NOMO-1 treated with dmso at 0.1 percent for 144 hours (cell line): ENCODE measurements around the gene SLC16A3.
"Not testable (repeated sequence)": the region's sequence is repeated elsewhere in the genome, so short reads cannot be mapped to it uniquely, and the experiment has no call there.

Experiments used
- DNase-seq: peaks from one replicate; lab custom pipeline; 2025; ENCODE audit not compliant: unreplicated experiment; lab: John Stamatoyannopoulos, UW

SLC16A3 gene

DNA sequence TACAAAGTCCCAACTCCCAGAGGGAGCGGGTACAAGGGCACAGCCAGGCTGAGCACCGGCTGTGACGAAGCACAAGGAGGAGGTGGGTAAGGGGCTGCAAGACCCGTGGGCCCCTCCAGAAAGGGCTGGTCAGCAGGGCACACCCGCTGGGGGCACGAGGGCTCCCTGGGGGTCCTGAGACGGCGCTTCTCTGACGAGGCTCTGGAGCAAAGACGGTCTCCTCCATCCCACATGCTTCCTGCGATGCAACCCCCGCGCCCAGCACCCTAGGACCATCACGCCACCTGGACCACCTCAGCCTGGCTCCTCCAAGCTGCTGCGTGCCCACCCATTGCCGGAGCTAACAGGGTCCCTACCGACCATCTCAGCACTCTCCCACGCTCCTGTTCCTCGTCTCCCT lies 24.9 kb upstream of the SLC16A3 start:
- DNase-seq, result no peak

DNA sequence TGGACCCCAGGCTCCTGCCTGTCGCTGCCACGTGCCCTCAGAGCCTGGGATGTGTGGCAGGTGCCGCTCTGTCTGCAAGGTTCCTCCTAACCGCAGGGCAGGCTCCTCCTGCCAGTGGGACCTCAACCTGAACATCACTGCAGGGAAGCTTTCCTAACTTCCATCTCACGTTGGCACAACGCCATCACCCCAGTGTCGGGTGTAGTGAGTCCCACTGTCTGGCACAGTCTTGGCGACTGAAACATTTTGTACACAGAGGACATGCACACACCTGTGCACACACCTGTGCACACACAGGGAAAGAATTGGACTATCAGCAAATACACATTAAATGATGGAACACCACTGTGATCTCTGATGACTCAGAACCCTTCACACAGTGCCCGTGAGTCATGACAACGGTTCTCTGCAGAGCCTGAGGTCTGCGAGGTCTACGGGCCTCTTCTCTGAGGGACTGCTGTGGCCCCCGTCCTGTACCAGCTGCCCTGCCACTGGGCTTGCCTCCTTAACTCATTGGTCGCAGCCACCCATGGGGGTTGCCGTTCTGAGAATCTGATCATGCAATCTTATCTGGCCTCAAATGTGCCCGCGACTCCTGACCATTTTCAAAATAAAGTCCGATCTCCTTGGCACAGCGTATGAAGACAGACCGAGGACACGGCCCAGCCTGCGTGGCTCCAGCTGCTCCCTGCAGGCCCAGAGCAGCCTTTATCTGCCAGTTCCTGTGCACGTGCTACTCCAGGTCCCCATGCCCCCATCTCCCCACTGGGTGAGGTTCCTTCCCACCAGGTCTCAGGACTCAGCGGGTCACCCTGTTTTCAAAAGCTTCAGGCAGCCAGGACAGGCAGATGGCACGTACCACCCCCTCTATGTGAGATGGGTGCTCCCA lies 23.8 kb upstream of the SLC16A3 start:
- no peak for DNase-seq

- peak; percentile 82 for DNase-seq
Measured at GRCh38 chr17:82205720-82206508, 22.9 kb upstream of the SLC16A3 start.

GRCh38 chr17:82210655-82211054 lies 18.2 kb upstream of the SLC16A3 start:
- not testable (repeated sequence) for DNase-seq

GRCh38 chr17:82212331-82213250 lies 16.3 kb upstream of the SLC16A3 start, which contains the start of gene CCDC57:
CCDC57 (minus strand) TSS chr17:82212842; CDS start chr17:82201944, 10,898 bp downstream.
- DNase-seq, result peak; percentile 62

GRCh38 chr17:82213251-82214011 lies 15.4 kb upstream of the SLC16A3 start:
- DNase-seq, result no peak

DNA sequence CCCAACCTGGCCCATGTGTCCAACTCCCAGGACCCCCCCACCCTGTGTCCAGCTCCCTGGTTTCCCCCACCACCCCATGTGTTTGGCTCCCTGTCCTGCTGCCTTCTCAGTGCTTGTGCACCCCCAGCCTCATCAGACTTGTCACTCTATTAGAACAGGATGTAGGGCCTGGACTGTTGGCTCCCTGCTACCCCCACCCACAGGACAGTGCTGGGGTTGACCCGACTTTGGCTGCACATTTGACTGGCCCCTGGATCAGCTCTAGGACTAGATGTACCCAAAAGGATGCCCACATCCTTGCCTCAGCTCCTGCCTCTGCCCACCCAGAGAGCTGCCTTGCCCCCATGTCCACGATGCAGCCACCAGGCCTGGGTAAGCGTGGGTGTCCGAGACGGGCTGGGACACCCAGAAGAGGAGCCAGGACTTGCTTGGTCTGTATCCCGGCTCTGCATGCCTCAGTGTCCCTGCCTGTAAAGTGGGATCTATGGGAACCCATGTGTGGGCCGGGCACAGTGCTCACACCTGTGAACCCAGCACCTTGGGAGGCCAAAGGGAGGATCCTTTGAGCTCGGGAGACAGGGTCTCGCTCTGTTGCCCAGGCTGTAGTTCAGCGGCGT lies 14.7 kb upstream of the SLC16A3 start:
- DNase-seq, result no peak

DNA sequence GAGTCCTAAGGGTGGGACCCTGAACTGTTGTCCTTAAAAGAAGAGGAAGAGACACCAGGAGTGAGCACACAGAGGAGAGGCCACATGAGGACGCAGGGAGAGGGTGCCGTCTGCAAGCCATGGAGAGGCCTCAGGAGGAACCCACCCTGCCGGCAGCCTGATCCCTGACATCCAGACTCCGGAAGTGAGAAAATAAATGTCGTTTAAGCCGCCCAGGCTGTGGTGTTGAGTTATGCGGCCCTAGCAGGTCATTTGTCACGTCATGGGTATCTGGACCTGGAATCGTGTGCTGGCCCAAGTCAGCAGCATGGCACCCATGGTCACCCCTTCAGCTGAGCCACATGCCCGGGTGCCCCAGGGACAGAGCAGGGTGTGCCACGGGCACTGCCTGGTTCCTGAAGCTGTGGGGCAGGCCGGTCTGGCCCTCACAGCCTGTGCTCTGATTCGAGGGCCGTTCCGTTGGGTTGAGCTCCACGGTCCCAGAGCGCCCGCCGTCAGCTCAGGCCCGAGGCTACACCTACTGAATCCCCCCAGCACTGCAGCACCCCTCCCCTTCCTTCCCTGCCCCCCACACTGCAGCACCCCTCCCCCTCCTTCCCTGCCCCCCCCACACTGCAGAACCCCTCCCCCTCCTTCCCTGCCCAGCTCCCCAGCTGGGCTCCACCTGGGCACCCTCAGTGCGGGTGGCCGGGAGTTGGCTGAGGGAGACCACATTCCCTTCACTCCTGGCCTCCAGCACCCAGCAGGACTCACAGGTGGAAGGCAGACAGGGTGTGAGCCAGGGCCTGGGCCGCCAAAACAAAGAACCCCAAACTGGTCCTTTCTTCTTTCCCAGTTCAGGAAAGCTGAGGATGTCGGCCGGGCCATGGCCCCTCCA lies 13.5 kb upstream of the SLC16A3 start:
- DNase-seq, result peak; percentile 57

DNA sequence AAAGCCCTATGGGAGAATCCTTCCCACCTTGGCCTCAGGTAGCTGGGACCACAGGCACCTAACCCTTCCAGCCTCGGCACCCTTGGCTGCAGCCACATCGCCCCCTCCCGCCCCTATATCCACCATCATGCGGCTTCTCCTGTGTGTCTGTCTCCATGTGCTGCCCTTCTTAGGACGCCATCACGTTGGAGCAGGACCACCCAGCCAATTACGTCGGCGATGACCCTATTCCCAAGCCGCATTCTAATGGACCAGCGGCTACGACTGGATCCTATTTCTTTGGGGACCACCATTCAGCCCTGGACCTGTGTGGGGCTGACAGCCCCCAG lies 12.9 kb upstream of the SLC16A3 start:
- no peak for DNase-seq

GRCh38 chr17:82216301-82217119 lies 12.3 kb upstream of the SLC16A3 start:
- DNase-seq, result peak; percentile 96

- no peak for DNase-seq
Measured at GRCh38 chr17:82217120-82217529, 11.7 kb upstream of the SLC16A3 start.

DNA sequence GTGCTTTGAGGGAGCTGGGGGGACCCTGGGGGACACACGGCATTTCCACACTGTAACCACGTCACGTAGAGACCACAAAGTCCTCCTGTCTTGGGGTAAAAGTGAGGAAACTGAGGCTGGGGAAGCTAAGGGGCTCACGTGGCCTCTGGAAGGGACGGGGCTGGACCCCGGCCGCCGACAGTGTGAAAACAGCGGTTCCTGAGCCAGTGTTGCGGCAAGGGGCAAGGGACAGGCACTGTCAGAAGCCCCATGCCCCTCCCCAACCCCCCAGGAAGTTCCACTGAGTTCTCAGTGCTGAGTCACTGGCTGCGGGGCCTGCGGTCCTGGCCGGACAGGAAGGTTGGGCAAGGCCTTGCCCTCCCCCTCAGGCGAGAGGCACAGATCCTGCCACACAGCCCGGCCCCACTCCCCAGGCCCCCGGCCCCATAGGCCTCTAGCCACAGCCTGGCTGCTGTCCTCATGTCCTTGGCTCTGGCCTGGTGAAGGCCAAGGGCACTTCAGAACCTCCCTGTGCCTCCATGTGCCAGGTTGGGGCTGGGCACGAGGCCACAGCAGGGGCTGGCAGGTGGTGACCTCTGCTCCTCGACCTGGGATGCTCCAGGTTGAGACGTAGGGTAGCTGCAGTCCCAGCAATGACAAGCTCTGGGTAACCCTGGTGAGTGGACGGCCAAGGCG lies 11.2 kb upstream of the SLC16A3 start:
- peak; percentile 39 for DNase-seq

DNA sequence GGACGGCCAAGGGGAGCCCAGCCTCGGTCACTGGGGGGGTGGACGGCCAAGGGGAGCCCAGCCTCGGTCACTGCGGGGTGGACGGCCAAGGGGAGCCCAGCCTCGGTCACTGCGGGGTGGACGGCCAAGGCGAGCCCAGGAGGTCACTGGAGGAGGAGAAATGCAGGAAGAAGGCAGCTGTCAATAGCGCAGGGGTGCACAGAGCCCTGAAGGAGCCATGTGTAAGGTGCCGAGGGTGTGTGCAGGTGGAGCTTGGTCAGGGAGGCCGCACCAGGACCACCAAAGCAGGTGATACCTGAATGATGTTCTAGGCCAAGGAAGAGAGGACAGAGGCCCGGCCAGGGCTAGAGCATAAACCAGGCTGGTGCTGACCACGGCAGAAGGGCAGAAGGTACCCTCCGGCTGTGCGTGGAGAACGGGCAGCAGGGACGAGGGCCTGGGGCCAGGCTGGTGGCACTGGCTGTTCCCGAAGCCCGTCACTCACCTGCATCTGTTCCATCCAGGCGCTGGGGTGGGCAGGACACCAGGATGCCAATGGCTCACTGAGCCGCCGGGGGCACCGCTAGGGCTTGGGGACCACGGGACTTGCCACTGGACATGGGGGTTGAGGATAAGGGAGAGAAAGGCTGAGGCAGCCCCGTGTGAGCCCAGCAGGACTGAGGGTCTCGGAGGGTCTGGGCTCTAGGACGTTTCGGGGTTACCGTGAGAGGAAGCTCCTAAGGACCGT lies 10.3 kb upstream of the SLC16A3 start:
- DNase-seq, result no peak

GRCh38 chr17:82219083-82219482 lies 9.8 kb upstream of the SLC16A3 start:
- no peak for DNase-seq

- DNase-seq, result no peak
Measured at GRCh38 chr17:82219753-82220709, 8.8 kb upstream of the SLC16A3 start.
